Nephron (organoid): ENCODE results near the gene CCDC85C.
A peak's percentile ranks its signal among the peaks of the same experiment; 100 is the strongest.

Source experiments
- H3K27ac Mint-ChIP-seq, 3 experiments: 2 replicates each; pipeline ENCODE4 v1.8.0; 2020; ENCODE audit warnings: mixed read lengths in 3 of 3, mild to moderate bottlenecking in 2 of 3, moderate library complexity in 1 of 3
- H3K27me3 Mint-ChIP-seq: 2 replicates; pipeline ENCODE4 v1.8.0; 2021; ENCODE audit warnings: low read depth, mild to moderate bottlenecking, moderate library complexity, mixed read lengths
- H3K36me3 Mint-ChIP-seq: 2 replicates; pipeline ENCODE4 v1.8.0; 2020; ENCODE audit warnings: low read depth, mixed read lengths
- H3K4me1 Mint-ChIP-seq: 2 replicates; pipeline ENCODE4 v1.8.0; 2020; ENCODE audit warnings: mixed read lengths
- H3K4me3 Mint-ChIP-seq, 3 experiments: 2 replicates each; pipeline ENCODE4 v1.8.0; 2020; ENCODE audit warnings: mild to moderate bottlenecking in 3 of 3, mixed read lengths in 3 of 3, moderate library complexity in 2 of 3
- H3K9me3 Mint-ChIP-seq: 2 replicates; pipeline ENCODE4 v1.8.0; 2020; ENCODE audit warnings: mixed read lengths
- CTCF ChIP-seq, 3 experiments: fragments of 200-600 bp; sonication (generic); IDR thresholded peaks; one replicate each; pipeline ENCODE4 v1.5.0; 2021; ENCODE audit warnings: antibody characterized with exemption in 3 of 3; ENCODE audit not compliant: unreplicated experiment in 3 of 3

Gene CCDC85C

GRCh38 chr14:99568567-99569560 lies 35.1 kb downstream of the CCDC85C start:
- peaks cover 5% of the 10 kb centered on the region for H3K27me3 Mint-ChIP-seq
- no peak for TF ChIP-seq CTCF (IDR thresholded peaks at IDR 0.05; ENCODE audit: unreplicated experiment in 3 of 3)
- peak overlapping the region; percentile 56 to 73 (median 65) for H3K4me3 Mint-ChIP-seq
- no peaks in the 10 kb centered on the region for H3K36me3 Mint-ChIP-seq
- no peaks in the 10 kb centered on the region for H3K9me3 Mint-ChIP-seq
- peaks cover 92% of the 10 kb centered on the region for H3K4me1 Mint-ChIP-seq
- H3K27ac Mint-ChIP-seq: peak overlapping the region; percentile 97 to 99 (median 98)

GRCh38 chr14:99566390-99567354 lies 37.3 kb downstream of the CCDC85C start:
- H3K36me3 Mint-ChIP-seq: no peaks in the 10 kb centered on the region
- TF ChIP-seq CTCF (IDR thresholded peaks at IDR 0.05; ENCODE audit: unreplicated experiment in 3 of 3): no peak
- peaks cover 93% of the 10 kb centered on the region for H3K4me1 Mint-ChIP-seq
- no peaks in the 10 kb centered on the region for H3K9me3 Mint-ChIP-seq
- H3K27ac Mint-ChIP-seq: peak overlapping the region; percentile 96 to 98 (median 97)
- H3K4me3 Mint-ChIP-seq: peak overlapping the region in 2 of 3 experiments; percentile 32 to 35
- H3K27me3 Mint-ChIP-seq: peaks cover 5% of the 10 kb centered on the region

- H3K4me1 Mint-ChIP-seq: peaks cover 86% of the 10 kb centered on the region
- H3K36me3 Mint-ChIP-seq: no peaks in the 10 kb centered on the region
- H3K4me3 Mint-ChIP-seq: peak overlapping the region in 1 of 3 experiments; percentile 29
- no peak for TF ChIP-seq CTCF (IDR thresholded peaks at IDR 0.05; ENCODE audit: unreplicated experiment in 3 of 3)
- peak overlapping the region; percentile 96 to 97 (median 97) for H3K27ac Mint-ChIP-seq
- peaks cover 5% of the 10 kb centered on the region for H3K27me3 Mint-ChIP-seq
- no peaks in the 10 kb centered on the region for H3K9me3 Mint-ChIP-seq
These were observed 38.0 kb downstream of the CCDC85C start for GRCh38 chr14:99566009-99566389.

GRCh38 chr14:99565383-99565782 lies 38.6 kb downstream of the CCDC85C start:
- Mint-ChIP-seq H3K27ac (peak overlapping the region; percentile 96 to 97 (median 97)), H3K4me3 (peak overlapping the region; percentile 34 to 64 (median 60)), H3K27me3 (peaks cover 5% of the 10 kb centered on the region), H3K9me3 (no peaks in the 10 kb centered on the region), H3K4me1 (peaks cover 80% of the 10 kb centered on the region), H3K36me3 (no peaks in the 10 kb centered on the region)
- no peak for TF ChIP-seq CTCF (IDR thresholded peaks at IDR 0.05; ENCODE audit: unreplicated experiment in 3 of 3)

GRCh38 chr14:99564926-99565259 lies 39.1 kb downstream of the CCDC85C start:
- peaks cover 75% of the 10 kb centered on the region for H3K4me1 Mint-ChIP-seq
- H3K36me3 Mint-ChIP-seq: no peaks in the 10 kb centered on the region
- peaks cover 5% of the 10 kb centered on the region for H3K27me3 Mint-ChIP-seq
- H3K9me3 Mint-ChIP-seq: no peaks in the 10 kb centered on the region
- TF ChIP-seq CTCF (IDR thresholded peaks at IDR 0.05; ENCODE audit: unreplicated experiment in 3 of 3): no peak
- H3K27ac Mint-ChIP-seq: peak overlapping the region; percentile 96 to 97 (median 97)
- H3K4me3 Mint-ChIP-seq: peak overlapping the region in 2 of 3 experiments; percentile 60 to 75
